ENCODE results near the gene INTS1.
A peak's percentile ranks its signal among the peaks of the same experiment; 100 is the strongest.

The INTS1 gene

GRCh38 chr7:1503816-1504775 lies at the start of gene INTS1:
Gene INTS1, minus strand, starts transcription at chr7:1504389. Its CDS starts 429 bp downstream, at chr7:1503960.
- DNase-seq = peak; percentile 77 to 88

GRCh38 chr7:1553512-1554210 lies 49.5 kb upstream of the INTS1 start:
- no peak for DNase-seq

GRCh38 chr7:1552200-1552599 lies 48.0 kb upstream of the INTS1 start:
- no peak for DNase-seq

- DNase-seq = no peak
Observed at GRCh38 chr7:1550846-1551155, 46.6 kb upstream of the INTS1 start.

GRCh38 chr7:1550005-1550845 lies 46.0 kb upstream of the INTS1 start:
- DNase-seq = no peak

- DNase-seq = no peak
Observed at GRCh38 chr7:1549357-1550004, 45.3 kb upstream of the INTS1 start.

GRCh38 chr7:1548944-1549343 lies 44.8 kb upstream of the INTS1 start:
- no peak for DNase-seq

- DNase-seq = no peak
Observed at GRCh38 chr7:1548438-1548831, 44.2 kb upstream of the INTS1 start.

- DNase-seq = no peak
Observed at GRCh38 chr7:1547777-1548437, 43.7 kb upstream of the INTS1 start.

- DNase-seq = no peak
Observed at GRCh38 chr7:1546909-1547776, 43.0 kb upstream of the INTS1 start.

- DNase-seq = no peak
Observed at GRCh38 chr7:1546274-1546908, 42.2 kb upstream of the INTS1 start.

GRCh38 chr7:1545417-1546246 lies 41.4 kb upstream of the INTS1 start:
- no peak for DNase-seq

GRCh38 chr7:1544896-1545416 lies 40.8 kb upstream of the INTS1 start:
- no peak for DNase-seq

- no peak for DNase-seq
Observed at GRCh38 chr7:1544178-1544895, 40.1 kb upstream of the INTS1 start.

GRCh38 chr7:1543826-1544177 lies 39.6 kb upstream of the INTS1 start:
- DNase-seq = no peak

GRCh38 chr7:1542841-1543747 lies 38.9 kb upstream of the INTS1 start:
- no peak for DNase-seq

- DNase-seq = no peak
Observed at GRCh38 chr7:1542329-1542728, 38.1 kb upstream of the INTS1 start.
